K562 (cell line): Measurements from ENCODE around the gene MRM2. TPM values are rescaled to one million over a fixed set of nuclear protein-coding genes. Genes with fewer than 3 reads are reported as not detected.

ENCODE experiments used
- ARID2 ChIP-seq: fragments of 450-650 bp; IDR thresholded peaks from 2 replicates; pipeline ENCODE4 v1.6.1; 2017; ENCODE audit warnings: antibody characterized with exemption, mild to moderate bottlenecking
- BCLAF1 ChIP-seq, 2 experiments: fragments of 450-650 bp in 1 of 2; IDR thresholded peaks; 2 replicates each; pipeline ENCODE4 v1.6.1; 2011 to 2017; ENCODE audit warnings: low read depth in 2 of 2, antibody characterized with exemption in 1 of 2, borderline replicate concordance in 1 of 2, low read length in 1 of 2, mild to moderate bottlenecking in 1 of 2, mixed read lengths in 1 of 2; ENCODE audit not compliant: control insufficient read depth in 1 of 2
- CEBPB ChIP-seq: fragments of 450-650 bp; IDR thresholded peaks from 2 replicates; pipeline ENCODE4 v1.6.1; 2016; ENCODE audit warnings: missing genetic modification characterization, missing compliant biosample characterization
- CGGBP1 ChIP-seq: fragments of 250-450 bp; sonication (Bioruptor Pico); IDR thresholded peaks from 2 replicates; pipeline ENCODE4 v1.9.0; 2021; ENCODE audit warnings: mild to moderate bottlenecking
- EP400 ChIP-seq: fragments of 450-650 bp; IDR thresholded peaks from 2 replicates; pipeline ENCODE4 v1.6.1; 2017; ENCODE audit warnings: antibody characterized with exemption, mild to moderate bottlenecking, moderate library complexity
- GATA2 ChIP-seq: sonication (generic); formaldehyde crosslinking; IDR thresholded peaks from 2 replicates; pipeline ENCODE4 v1.4.0; 2020; ENCODE audit warnings: mild to moderate bottlenecking, missing genetic modification reagents
- HMBOX1 ChIP-seq: sonication (generic); IDR thresholded peaks from 2 replicates; pipeline ENCODE4 v1.6.1; 2016
- JUND ChIP-seq, 2 experiments: IDR thresholded peaks; 2 replicates in 1 of 2; 3 replicates in 1 of 2; pipeline ENCODE4 v1.6.1; 2011; ENCODE audit warnings: borderline replicate concordance in 2 of 2, low read depth in 2 of 2, low read length in 2 of 2, improper control_type of control experiment in 1 of 2, missing biosample characterization in 1 of 2, missing genetic modification characterization in 1 of 2, missing genetic modification reagents in 1 of 2
- NCOA1 ChIP-seq: fragments of 450-650 bp; IDR thresholded peaks from 2 replicates; pipeline ENCODE4 v1.6.1; 2016; ENCODE audit warnings: low read depth
- PHF8 ChIP-seq: fragments of 200-600 bp; sonication (generic); IDR thresholded peaks from 2 replicates; pipeline ENCODE4 v1.6.1; 2012; ENCODE audit warnings: mixed run types, mild to moderate bottlenecking, inconsistent platforms, low read length, moderate library complexity, borderline replicate concordance
- RNF2 ChIP-seq: sonication (generic); IDR thresholded peaks from 2 replicates; pipeline ENCODE4 v1.6.1; 2016
- SAFB2 ChIP-seq: fragments of 200-400 bp; formaldehyde crosslinking; IDR thresholded peaks from 2 replicates; pipeline ENCODE4 v1.6.1; 2018; ENCODE audit warnings: borderline replicate concordance, low read length, low read depth, moderate library complexity; ENCODE audit not compliant: severe bottlenecking
- TAF15 ChIP-seq: fragments of 200-400 bp; formaldehyde crosslinking; IDR thresholded peaks from 2 replicates; pipeline ENCODE4 v1.6.1; 2017; ENCODE audit warnings: mild to moderate bottlenecking, low read depth, low read length, moderate library complexity
- TCF15 ChIP-seq: fragments of 250-450 bp; sonication (Bioruptor Pico); IDR thresholded peaks from 2 replicates; pipeline ENCODE4 v1.8.0; 2022; ENCODE audit warnings: moderate library complexity, mild to moderate bottlenecking, inconsistent platforms
- TFAM ChIP-seq: fragments of 250-450 bp; sonication (Bioruptor Pico); conservative IDR thresholded peaks from 2 replicates; pipeline ENCODE4 v1.5.0; 2021; ENCODE audit warnings: mild to moderate bottlenecking, moderate library complexity
- TFAP4 ChIP-seq: sonication (generic); formaldehyde crosslinking; IDR thresholded peaks from 2 replicates; pipeline ENCODE4 v1.8.0; 2022; ENCODE audit warnings: missing genetic modification reagents, mild to moderate bottlenecking, moderate library complexity, borderline replicate concordance
- ZBTB43 ChIP-seq: sonication (generic); formaldehyde crosslinking; IDR thresholded peaks from 2 replicates; pipeline ENCODE4 v1.8.0; 2023; ENCODE audit warnings: mild to moderate bottlenecking, missing genetic modification reagents
- ZFP36 ChIP-seq: fragments of 150-350 bp; IDR thresholded peaks from 2 replicates; pipeline ENCODE4 v1.6.1; 2018; ENCODE audit warnings: low read length, low read depth; ENCODE audit not compliant: partially characterized antibody
- ZNF41 ChIP-seq: fragments of 250-450 bp; sonication (Bioruptor Pico); conservative IDR thresholded peaks from 2 replicates; pipeline ENCODE4 v1.4.0; 2020; ENCODE audit warnings: mild to moderate bottlenecking
- ZNF445 ChIP-seq: fragments of 250-450 bp; sonication (Bioruptor Pico); IDR thresholded peaks from 2 replicates; pipeline ENCODE4 v1.4.0; 2020; ENCODE audit warnings: low read depth, mild to moderate bottlenecking, moderate library complexity
- polyA plus RNA-seq, 8 experiments: library from polyadenylated mRNA; depleted of rRNA in 4 of 8; stranded (reverse) in 5 of 8; unstranded in 3 of 8; fragments of >200 nt; fragmentation: Nextera tagmentation in 2 of 8; fragmentation: Illumina TruSeq in 1 of 8; extraction: Ambion mirVana in 2 of 8; extraction: Trizol in 1 of 8; gene quantifications; 2 replicates each; pipeline versions ENCODE4 v1.2.1 to v1.2.3, GENCODE V29; 2011 to 2014; ENCODE audit warnings: inconsistent platforms in 1 of 8, missing spikeins in 1 of 8
- total RNA-seq, 7 experiments: library from RNA; depleted of rRNA in 6 of 7; stranded (reverse); fragments of >200 nt in 6 of 7; fragmentation: Illumina TruSeq in 2 of 7; extraction: Trizol in 2 of 7; gene quantifications; 2 replicates each; pipeline versions ENCODE4 v1.2.1 to v1.2.3, GENCODE V29; 2011 to 2021; ENCODE audit warnings: low replicate concordance in 1 of 7

Gene MRM2
- total and polyA plus RNA-seq, 9 of the 15 experiments (the other 6 are each of a cell fraction or from before 2014, with no cell fraction given) = 32.4 to 116 (median 50.5) TPM

- no peak for TF ChIP-seq TFAM (CRISPR knock-in tag)
- no peak for TF ChIP-seq CGGBP1
- TF ChIP-seq SAFB2 = no peak
- TF ChIP-seq ZBTB43 (CRISPR knock-in tag) = no peak
- TF ChIP-seq CEBPB = no peak
- TF ChIP-seq PHF8 = peak; percentile 69; the same call in 1 of the 2 replicates
- no peak for TF ChIP-seq ZNF41 (CRISPR knock-in tag)
- no peak for TF ChIP-seq GATA2 (CRISPR knock-in tag)
- no peak for TF ChIP-seq NCOA1
- TF ChIP-seq ZFP36 = peak; percentile 16
- peak; percentile 62; the same call in 1 of the 2 replicates for TF ChIP-seq RNF2
- TF ChIP-seq BCLAF1 (IDR thresholded peaks at IDR 0.05; ENCODE audit: borderline replicate concordance in 1 of 2, control insufficient read depth in 1 of 2, low read depth in 2 of 2, low read length in 1 of 2) = no peak
- no peak for TF ChIP-seq TAF15
- TF ChIP-seq TCF15 = no peak
- no peak for TF ChIP-seq ZNF445 (CRISPR knock-in tag)
- TF ChIP-seq TFAP4 (CRISPR knock-in tag) = peak; percentile 81
- TF ChIP-seq EP400 = peak; percentile 85
- peak; percentile 54; the same call in 1 of the 2 replicates for TF ChIP-seq HMBOX1
- no peak for TF ChIP-seq ARID2
- peak; percentile 26; the same call in 1 of the 2 replicates for TF ChIP-seq JUND (IDR thresholded peaks at IDR 0.05; ENCODE audit: borderline replicate concordance, low read depth, low read length)
- TF ChIP-seq JUND (tag; IDR thresholded peaks at IDR 0.05; ENCODE audit: borderline replicate concordance, low read depth, low read length) = no peak; the same call in 2 of the 3 replicates
Measured at GRCh38 chr7:2232766-2233520, 9.1 kb downstream of the MRM2 start, which contains the start of gene MAD1L1 (continued).
